Right renal pelvis (tissue), 4 donors: Measurements from ENCODE around the gene S1PR2. TPM values are rescaled to one million over a fixed set of nuclear protein-coding genes. Genes with fewer than 3 reads are reported as not detected.

Experiments
- DNase-seq, 4 donors: peaks; one replicate each; pipeline ENCODE4 v3.0.0-alpha.2; 2013; ENCODE audit warnings: low read depth in 4 of 4, low spot score in 3 of 4, missing footprints in 1 of 4
- polyA plus RNA-seq, 4 donors: library from polyadenylated mRNA; unstranded; fragments of 120-200 nt; gene quantifications; one replicate each; pipeline ENCODE4 v1.2.1, GENCODE V29; 2013; ENCODE audit not compliant: insufficient read length in 4 of 4

S1PR2 gene, protein sequence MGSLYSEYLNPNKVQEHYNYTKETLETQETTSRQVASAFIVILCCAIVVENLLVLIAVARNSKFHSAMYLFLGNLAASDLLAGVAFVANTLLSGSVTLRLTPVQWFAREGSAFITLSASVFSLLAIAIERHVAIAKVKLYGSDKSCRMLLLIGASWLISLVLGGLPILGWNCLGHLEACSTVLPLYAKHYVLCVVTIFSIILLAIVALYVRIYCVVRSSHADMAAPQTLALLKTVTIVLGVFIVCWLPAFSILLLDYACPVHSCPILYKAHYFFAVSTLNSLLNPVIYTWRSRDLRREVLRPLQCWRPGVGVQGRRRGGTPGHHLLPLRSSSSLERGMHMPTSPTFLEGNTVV
- polyA plus RNA-seq: 10 to 100 TPM; 11.1 to 12.5 (median 11.8) TPM

DNA sequence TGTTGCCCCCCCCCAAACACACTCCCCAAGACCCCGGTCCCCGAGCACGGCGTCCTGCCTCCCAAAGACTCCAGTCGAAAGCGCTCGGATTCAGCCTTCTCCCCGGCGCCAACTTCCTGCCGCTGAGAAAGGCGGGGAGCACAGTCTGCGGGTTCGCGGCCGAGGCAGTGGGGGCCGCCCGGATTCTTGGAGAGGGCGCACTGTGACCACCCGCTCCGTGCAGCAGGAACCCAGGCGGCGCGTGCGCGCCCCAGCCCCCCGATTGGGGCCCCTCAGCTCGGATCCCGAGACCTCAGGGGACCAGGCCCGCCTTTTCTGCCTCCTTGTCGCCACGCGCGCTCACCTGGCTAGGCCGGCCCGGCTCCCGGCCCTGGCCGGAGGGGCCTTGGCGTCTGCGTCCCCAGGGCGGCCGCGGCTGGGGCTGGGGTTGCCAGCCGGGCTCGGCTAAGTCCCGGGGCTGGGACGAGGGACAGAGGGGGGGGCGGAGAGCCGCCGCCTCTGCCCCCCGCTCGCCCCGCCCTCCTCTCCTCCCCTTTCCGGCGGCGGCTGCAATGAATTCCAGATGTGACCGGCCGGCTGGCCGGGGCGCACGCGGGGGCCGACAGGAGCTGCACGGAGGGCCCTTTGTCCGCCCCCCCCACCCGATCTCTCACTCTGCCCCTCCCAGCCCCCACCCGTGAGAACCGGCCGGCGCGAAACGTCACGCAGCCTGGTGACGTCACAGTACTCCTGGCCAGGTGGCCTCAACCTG lies at the start of gene S1PR2:
Gene S1PR2, minus strand, starts transcription at position 471 of the 751 bp plus-strand sequence. CDS start 6,426 bp downstream, outside the sequence.
- DNase-seq: peak in 2 of 4 donors; percentile 65 to 74

- DNase-seq: no peak
Observed at GRCh38 chr19:10279737-10280442, 48.8 kb upstream of the S1PR2 start.

GRCh38 chr19:10278935-10279334 lies 47.8 kb upstream of the S1PR2 start:
- no peak for DNase-seq

DNA sequence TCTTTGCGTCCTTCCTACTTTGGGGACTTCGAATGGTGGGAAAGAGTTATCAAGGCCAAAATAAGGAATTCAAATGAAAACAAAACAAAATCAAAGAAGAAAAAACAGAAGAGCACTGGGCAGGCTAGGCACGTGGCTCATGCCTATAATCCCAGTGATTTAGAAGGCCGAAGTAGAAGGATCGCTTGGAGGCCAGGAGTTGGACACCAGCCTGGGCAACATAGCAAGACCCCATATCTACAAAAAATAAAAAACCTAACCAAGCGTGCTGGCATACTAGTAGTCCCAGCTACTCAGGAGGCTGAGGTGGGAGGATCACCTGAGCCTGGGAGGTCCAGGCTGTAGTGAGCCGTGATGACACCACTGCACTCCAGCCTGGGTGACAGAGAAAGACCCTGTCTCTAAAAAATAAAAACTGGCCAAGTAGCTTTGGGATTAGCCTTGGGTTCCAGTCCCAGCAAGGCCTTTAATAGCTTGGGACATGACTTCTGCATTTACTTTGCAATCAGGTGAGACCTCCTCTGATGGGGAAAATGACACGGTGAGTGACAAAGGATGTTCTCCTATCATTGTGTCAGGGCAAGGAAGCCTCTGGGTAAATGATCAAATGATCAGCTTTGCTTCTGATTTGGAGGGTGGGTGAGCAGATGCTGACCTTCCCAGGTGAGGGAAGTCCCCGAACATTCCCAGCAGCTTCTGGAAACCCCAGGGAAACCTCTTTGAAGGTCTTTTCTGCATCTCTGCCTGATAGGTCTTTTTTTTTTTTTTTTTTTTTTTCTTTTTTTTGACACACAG lies 46.9 kb upstream of the S1PR2 start:
- DNase-seq: no peak

GRCh38 chr19:10274589-10274988 lies 43.5 kb upstream of the S1PR2 start:
- no peak for DNase-seq

DNA sequence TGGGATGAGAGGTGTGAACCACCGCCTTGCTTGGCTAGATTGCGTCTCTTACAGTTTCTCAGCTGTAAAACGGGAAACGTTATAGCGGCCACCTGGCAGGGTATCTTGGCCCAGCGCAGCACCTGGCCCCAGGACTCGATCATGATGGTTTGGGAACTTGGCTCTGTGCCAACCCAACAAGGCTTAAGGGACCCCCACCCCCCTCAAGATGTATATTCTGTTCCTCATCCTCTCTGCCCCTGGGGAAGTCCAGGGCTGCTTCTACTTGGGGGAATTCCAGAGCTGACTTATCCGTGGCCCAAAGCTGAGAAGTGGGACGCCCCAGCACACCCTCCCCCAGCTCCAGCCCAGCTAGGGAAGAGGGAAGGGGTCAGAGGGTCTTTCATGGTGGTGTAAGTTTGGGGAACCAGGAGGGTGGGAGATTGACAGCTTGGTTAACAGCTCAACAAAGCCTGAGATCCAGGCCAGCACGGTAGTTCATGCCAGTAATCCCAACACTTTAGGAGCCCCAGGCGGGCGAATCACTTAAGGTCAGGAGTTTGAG lies 40.5 kb upstream of the S1PR2 start:
- DNase-seq: no peak

GRCh38 chr19:10270616-10271394 lies 39.7 kb upstream of the S1PR2 start, which contains the start of gene ICAM1:
ICAM1 (plus strand) TSS chr19:10271120; CDS start chr19:10271160, 40 bp downstream.
- no peak for DNase-seq

DNA sequence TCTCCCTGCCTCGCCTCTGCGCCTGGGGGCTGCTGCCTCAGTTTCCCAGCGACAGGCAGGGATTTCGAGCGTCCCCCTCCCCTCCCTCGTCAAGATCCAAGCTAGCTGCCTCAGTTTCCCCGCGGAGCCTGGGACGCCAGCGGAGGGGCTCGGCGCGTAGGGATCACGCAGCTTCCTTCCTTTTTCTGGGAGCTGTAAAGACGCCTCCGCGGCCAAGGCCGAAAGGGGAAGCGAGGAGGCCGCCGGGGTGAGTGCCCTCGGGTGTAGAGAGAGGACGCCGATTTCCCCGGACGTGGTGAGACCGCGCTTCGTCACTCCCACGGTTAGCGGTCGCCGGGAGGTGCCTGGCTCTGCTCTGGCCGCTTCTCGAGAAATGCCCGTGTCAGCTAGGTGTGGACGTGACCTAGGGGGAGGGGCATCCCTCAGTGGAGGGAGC lies 39.1 kb upstream of the S1PR2 start:
- no peak for DNase-seq

GRCh38 chr19:10269333-10270179 lies 38.4 kb upstream of the S1PR2 start:
- DNase-seq: peak in 1 of 4 donors; percentile 58

GRCh38 chr19:10268071-10268470 lies 36.9 kb upstream of the S1PR2 start:
- no peak for DNase-seq

- no peak for DNase-seq
Observed at GRCh38 chr19:10266706-10267105, 35.6 kb upstream of the S1PR2 start.

GRCh38 chr19:10262771-10263170 lies 31.6 kb upstream of the S1PR2 start:
- DNase-seq: no peak

DNA sequence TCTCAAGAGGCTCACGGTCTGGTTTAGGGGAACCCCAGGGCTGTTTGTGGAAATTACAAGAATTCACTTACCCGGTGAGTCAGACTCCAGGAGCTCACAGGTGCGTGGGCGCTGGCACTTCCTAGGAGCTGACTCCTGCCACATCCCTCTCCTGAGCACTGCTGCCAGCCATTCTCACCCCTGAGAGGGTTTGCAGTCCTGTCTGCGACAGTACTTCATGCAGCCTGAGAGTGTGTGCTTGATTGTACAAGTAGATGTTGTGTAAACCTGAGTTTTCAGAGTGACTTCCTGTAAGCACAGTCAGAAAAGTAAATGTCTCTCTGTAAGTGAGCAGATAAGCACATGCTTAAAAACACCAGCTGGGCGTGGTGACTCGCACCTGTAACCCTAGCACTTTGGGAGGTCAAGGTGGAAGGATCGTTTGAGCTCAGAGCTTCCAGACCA lies 29.0 kb upstream of the S1PR2 start:
- DNase-seq: no peak

DNA sequence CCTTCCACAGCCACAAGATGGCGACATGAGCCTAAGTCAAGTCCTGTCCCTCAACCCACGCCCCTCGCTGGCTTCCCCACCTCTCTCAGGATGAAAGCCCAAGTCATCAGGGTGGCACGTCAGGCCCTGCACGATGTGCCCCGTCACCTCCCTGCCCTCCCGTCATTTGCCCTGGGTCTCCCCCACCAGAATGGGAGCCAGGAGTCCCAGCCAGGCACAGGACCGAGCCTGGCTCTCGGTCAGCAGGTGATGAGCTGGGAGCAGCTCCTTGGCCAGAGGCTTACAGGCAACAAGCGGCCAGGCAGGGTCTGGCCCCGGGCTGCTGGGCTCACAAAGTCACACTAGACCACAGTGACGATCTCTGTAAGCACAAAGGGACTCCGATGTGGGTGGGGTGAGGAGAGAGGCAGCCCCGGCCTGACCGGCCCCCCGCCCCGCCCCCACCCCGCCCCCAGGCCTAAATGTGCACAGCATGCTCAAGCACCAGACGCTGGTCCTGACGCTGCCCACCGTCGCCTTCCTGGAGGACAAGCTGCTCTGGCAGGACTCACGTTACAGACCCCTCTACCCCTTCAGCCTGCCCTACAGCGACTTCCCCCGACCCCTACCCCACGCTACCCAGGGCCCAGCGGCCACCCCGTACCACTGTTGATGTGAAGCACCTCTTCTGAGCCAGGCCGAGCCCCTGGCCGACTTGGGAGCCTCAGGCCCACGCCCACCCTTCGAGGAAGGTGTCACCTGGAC lies 28.2 kb upstream of the S1PR2 start:
- DNase-seq: peak in 2 of 4 donors; percentile 70 to 83

DNA sequence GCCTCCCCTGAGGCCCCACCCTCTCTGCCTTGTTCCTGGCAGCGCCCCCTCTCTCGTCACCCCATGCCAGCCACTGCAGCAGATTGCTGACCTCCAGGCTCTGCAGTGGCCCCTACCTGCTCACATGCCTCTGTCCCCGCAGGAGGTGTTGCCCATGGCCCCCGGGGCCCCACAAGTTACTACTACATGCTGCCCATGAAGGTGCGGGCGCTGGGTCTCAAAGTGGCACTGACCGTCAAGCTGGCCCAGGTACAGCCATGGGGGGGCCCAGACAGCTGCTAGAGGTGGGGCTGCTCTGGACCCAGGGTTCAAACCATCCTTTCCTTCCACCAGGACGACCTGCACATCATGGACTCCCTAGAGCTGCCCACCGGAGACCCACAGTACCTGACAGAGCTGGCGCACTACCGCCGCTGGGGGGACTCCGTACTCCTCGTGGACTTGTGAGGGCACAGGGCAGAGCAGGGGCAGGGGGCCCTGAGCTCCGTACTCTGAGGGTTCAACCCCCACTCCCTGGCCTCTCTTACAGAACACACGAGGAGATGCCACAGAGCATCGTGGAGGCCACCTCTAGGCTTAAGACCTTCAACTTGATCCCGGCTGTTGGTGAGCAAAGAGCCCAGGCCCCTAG lies 27.1 kb upstream of the S1PR2 start:
- DNase-seq: no peak

DNA sequence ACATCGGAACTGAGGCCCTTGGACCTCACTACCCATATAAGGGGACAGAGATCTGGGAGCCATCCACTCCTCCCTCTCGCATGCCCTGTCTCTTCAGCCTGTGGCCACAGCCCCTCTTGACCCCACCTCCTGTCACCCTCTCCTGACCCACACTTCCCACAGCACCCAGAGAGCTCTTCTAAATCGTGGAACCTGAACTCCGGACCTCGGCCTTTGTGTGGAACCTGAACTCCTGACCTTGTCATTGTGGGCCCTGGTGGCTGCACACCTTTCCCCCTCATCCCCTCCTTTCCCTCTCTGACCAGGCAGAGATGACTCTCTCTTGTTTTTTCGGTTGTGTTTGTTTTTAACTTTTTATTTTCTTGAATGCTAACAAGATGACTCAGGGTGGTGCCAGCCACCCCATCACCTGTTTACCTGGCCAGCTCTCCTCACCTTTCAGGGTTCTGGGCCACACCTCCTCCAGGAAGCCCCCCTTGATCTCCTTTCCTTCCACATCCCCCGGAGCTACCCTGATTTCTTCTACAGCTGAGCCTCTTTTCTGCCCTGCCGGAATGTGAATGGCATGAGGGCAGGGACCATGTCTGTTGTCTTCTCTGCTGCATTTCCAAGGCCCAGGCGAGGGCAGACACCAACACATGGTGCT lies 26.0 kb upstream of the S1PR2 start:
- no peak for DNase-seq

DNA sequence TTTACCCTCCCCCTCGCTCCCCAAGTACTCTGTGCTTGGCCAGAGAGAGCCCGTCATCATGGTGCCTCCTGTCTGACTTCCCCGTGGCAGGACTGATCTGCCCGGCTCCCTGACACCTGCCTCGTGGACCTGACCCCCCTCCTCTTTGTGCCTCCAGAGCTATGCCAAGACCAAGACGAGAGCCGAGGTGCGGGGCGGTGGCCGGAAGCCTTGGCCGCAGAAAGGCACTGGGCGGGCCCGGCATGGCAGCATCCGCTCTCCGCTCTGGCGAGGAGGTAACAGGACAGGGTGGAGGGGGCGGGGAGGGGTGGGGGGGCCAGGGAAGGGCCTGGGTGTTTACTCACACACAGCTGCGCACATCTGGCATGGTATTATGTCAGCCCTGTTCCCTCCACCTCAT lies 25.4 kb upstream of the S1PR2 start:
- DNase-seq: no peak
